GM12874 (cell line): ENCODE data around the gene CACNB2.
A peak's percentile ranks its signal among the peaks of the same experiment; 100 is the strongest.

Source experiments
- TF ChIP-seq, protein P1 (sequence below): IDR thresholded peaks from 2 replicates; pipeline ENCODE4 v1.5.1; 2011; ENCODE audit warnings: low read depth, mild to moderate bottlenecking, control low read depth, low read length, moderate library complexity; ENCODE audit not compliant: insufficient read depth

CACNB2 gene

DNA sequence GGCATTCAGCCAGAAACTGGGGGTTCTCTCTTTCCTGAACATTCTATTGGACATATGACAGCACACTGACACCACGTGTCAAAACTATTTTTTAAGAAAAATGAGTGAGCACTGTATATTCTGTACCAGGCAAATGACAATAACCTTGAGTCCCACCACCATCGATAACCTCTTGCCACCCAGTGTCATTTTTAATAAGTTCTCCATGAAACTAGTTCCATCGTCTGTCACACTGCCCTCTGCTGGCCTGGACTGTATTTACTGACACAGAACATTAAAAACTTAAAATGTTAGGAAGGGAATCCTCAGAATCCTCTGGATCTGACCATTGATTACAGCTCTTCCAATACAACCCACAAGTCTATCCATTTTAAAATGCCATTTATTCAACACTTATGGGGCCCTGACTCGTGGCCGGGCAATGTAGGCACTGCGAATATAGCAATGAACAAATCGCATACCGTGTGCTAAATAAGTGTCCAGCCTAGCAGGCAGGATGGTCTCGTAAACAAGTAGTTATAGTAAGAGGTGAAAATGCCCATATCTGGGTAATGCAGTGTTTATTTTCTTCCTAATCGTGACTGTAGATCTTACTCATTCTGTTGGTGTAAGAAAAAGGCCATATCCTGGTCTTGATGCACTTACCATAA lies 35.9 kb upstream of the CACNB2 start:
- TF ChIP-seq, protein P1, sequence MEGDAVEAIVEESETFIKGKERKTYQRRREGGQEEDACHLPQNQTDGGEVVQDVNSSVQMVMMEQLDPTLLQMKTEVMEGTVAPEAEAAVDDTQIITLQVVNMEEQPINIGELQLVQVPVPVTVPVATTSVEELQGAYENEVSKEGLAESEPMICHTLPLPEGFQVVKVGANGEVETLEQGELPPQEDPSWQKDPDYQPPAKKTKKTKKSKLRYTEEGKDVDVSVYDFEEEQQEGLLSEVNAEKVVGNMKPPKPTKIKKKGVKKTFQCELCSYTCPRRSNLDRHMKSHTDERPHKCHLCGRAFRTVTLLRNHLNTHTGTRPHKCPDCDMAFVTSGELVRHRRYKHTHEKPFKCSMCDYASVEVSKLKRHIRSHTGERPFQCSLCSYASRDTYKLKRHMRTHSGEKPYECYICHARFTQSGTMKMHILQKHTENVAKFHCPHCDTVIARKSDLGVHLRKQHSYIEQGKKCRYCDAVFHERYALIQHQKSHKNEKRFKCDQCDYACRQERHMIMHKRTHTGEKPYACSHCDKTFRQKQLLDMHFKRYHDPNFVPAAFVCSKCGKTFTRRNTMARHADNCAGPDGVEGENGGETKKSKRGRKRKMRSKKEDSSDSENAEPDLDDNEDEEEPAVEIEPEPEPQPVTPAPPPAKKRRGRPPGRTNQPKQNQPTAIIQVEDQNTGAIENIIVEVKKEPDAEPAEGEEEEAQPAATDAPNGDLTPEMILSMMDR, result peak; percentile 46

DNA sequence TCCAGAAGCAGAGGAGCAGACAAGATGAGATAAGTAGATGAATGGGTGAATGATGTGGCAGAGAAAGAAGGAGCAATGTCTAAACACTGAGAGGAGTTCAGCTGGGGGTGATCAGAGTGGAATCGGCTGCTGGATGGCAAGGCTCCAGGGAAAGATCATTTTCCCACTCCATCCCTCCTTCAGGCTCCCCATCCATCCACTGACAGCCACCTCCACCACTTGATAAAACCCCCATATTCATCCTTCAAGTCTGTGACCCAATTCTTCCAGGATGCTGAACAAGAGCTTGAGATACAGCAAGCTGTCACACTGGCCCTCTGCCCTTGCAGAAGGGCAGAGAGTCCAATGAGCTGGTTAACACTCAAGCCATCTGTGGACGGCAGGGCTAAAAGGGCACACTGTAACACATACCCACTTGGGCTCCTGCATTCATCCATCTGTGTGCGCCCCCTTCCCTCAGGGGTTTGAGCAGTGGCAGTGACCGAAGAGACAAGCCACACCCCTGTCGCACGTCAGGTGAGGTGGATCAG lies 30.8 kb upstream of the CACNB2 start:
- TF ChIP-seq, protein P1, result no peak

DNA sequence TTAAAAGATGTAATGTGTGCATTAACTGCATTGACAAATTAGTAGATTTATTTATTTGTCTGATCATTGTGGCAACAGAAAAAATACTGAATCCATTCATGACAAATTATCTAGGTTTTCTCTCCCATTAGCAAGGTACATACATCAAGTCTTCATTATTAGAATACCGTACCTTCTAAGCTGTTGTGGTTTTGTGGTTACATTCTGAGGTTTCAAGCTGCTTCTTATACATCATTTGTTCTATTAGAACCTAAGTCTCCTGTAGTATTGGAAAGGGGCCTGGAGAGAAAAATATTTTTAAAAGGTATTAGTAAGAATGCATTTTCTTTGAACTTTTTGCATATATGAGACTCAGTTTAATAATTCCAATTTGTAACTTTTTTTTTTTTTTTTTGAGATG lies 26.3 kb upstream of the CACNB2 start:
- TF ChIP-seq, protein P1, result no peak

DNA sequence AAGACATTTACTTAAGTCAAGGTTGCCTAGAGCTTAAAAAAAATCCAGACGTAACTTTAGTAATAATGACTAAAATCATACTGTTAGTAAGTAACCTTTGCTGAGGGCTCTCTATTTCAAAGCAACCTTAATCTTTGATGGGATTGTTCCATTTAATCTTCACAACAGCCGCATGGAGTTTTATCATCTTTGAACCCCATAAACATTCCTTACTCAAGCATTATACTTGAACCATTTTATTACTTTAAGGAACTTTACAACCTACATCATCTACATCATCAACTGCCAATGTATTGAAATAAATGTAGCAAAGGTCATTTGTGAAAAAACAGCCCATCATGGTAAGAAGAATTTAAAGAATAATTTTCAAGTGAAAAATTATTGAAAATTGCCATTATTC lies 22.9 kb upstream of the CACNB2 start:
- TF ChIP-seq, protein P1, result no peak

DNA sequence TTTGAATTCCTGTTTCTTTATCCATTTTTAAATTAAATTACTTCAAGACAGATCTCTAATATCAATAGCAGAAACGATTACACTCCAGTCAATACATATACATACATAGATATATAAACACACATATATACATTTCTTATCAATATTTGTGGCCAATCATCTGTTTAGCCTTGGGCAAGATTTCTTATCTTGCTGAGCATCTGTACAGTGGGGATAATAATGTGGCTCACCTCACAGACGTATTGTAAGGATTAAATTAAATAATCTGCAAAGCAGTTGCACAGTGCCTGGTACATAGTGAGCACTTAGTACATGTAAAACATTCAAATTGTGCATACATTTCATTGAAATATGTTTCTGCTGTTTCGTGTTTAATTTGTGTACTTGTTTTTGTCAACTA lies 17.5 kb upstream of the CACNB2 start:
- TF ChIP-seq, protein P1, result no peak

DNA sequence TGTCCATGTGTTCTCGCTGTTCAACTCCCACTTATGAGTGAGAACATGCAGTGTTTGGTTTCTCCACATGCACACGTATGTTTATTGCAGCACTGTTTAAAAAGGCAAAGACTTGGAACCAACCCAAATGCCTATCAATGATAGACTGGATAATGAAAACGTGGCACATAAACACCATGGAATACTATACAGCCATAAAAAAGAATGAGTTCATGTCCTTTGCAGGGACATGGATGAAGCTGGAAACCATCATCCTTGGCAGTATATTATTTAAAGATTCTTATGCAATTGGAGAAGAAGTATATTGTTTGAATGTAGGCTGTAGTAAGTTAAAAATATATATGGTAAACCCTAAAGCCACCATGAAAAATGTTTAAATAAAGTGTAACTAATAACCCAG lies 7.2 kb upstream of the CACNB2 start:
- TF ChIP-seq, protein P1, result no peak

DNA sequence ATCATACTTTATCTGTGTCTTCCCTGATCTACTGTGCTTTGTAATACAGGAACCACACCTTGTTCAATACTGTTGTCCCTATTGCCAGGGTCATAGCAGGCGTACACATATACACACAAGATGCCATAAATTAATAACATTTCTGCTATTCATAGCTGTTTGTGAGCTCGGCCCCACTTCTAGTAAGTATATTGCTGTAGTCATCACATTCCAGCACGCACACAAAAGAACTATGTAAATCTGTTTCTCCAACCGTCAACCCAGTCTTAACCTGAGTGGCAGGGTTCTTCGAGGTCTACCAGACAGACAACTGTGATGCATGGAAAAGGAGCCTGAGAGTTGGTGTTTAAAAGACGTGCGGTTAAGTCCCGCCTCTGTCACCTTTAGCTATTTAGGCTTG lies 5.7 kb upstream of the CACNB2 start:
- TF ChIP-seq, protein P1, result no peak
